Umbilical cord (tissue), 2 donors: Measurements from ENCODE around the gene CCZ1B. TPM values are rescaled to one million over a fixed set of nuclear protein-coding genes. Genes with fewer than 3 reads are reported as not detected.
"Not testable (repeated sequence)": the region's sequence is repeated elsewhere in the genome, so short reads cannot be mapped to it uniquely, and the experiment has no call there.

Experiments used
- DNase-seq: peaks from one replicate; pipeline ENCODE4 v3.0.0-alpha.2; 2015; ENCODE audit warnings: low spot score
- total RNA-seq: library from RNA; depleted of rRNA; stranded (reverse); fragments of >200 nt; gene quantifications from one replicate; pipeline ENCODE4 v1.2.3, GENCODE V29; 2014; ENCODE audit warnings: low replicate concordance; ENCODE audit not compliant: insufficient read depth

Gene CCZ1B
- total RNA-seq, 1 donor from 2014 or later: 75.4 TPM

DNA sequence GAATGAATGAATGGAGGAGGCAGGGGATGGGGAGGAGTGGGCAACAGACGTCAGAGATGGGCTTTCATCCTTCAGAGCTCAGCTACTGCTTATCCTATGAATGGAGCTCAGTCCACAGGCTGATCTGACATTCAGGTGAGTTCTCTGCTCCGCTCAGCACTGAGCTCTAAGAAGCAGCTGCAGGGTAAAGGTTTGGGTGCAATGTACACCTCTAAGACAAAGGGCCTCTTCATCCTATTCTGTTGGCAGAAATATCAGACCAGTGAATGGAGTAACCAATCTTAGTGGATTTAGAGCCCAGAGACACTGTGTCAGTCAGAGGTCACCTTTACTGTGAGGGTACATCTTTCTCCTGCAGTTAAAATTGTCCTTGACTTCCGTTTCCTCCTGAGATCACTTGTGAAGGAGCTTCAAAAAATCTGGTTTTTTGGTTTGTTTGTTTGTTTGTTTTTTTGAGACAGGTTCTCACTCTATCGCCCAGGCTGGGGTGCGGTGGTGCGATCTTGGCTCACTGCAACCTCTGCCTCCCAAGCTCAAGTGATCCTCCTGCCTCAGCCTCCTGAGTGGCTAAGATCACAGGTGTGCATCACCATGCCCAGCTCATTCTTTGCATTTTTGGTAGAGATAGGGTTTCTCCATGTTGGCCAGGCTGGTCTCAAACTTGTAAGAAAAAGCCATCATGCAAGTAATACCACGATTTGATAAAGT is 5.1 kb upstream of the CCZ1B start:
- no peak for DNase-seq

DNA sequence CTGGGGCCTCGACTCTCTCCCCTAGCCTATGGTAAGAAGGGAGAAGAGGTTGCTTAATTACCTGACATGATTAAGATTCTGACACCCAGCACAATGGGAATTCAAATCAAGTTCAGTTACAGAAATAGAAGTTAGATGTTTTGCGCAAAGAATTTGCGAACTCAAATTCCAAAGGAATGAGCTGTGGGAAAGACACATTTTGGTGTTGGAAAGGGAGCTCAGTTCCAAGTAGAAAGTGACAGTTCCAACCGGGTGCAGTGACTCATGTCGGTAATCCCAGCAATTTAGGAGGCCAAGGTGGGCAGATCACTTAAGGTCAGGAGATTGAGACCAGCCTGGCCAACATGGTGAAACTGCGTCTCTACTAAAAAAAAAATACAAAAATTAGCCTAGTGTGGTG is 4.0 kb upstream of the CCZ1B start:
- not testable (repeated sequence) for DNase-seq

DNA sequence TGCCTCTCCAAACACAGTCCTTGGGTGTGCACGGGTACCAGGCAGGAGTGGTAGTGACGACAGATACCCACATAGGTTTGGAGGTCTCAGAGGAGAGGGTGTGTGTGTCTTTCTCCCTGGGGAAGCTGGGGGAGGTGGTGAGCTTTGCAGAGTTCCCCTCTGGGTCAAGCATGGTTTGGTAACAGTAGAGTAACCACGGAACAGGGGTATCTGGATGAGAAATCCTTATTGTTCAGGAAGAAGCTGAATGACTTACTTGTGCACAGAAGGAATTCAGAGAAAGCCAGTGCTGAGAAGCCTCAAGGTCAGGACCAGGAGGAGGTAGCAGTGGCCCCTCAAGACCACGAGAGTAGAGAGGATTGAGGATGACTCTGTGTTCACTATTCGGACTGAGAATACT is 3.5 kb upstream of the CCZ1B start:
- not testable (repeated sequence) for DNase-seq

DNA sequence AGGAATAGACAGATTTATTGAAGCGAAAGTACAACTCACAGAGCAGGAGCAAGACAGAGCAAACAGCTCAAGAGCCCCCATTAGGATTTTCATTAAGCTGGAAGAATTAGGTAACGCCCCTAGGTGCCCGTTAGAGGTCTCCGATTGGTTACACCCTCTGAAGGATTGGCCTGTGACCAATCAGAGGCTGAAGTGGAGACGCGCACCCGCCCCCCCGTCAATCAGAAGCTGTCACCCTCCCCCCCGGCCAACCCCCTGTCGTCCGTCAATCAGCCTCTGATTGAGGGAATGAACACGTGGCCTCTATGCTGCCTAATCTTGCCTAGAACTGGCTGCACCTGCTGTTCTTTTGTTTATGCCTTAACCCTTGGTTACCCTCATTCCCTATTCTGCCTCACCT is 1.1 kb upstream of the CCZ1B start:
- not testable (repeated sequence) for DNase-seq

DNA sequence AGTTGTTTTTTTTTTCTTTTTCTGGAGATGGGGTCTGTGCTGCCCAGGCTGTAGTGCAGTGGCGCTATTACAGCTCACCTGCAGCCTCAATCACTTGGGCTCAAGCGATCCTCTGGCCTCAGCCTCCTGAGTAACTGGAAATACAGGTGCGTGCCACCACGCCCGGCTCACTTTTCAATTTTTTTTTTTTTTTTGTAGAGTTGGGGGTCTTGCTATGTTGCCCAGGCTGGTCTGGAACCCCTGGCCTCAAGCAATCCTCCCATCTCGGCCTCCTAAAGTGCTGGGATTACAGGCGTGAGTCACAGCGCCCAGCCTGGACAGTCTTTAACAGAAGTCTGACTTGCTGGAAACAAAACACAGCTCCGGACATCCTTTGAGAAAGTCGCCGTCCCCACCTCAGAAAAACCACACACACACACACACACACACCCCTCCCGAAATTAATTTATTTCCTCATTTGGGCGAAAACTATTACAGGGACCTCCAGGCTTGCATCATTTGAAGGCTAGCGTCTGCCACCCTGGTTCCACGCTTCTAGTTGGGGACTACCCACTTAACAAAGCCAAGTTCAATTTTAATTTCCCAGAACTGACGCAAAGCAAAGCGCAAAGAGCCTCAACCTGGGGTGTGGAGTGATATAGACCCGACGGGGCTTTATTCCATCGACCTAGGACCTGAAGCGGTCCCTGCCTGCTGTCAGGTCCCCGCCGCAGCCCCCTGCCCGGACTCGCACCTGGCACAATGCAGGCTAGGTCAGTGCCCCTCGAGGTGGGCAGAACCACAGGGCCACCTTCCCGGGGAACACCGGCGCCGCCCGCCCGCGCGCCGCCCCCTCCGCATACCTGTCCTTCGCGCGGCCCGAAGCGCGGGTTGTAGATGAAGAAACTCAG is 594 bp downstream of the CCZ1B start:
- not testable (repeated sequence) for DNase-seq

DNA sequence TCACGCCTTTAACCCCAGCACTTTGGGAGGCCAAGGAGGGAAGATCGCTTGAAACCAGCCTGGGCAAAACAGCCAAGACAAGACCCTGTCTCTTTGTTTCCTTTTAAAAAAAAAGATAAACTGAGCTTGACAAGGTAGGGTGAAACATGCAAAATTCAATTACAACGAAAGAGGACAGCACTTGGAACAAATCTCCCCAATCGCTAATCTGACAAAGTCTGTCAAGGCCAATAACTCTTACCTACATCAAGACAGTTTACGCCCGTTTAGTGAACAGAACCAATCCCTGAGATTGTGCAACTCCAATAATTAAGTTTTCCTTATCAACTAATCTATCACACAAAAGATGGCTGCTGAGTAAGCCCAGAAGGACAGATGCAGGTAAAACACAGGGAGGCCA is 4.5 kb downstream of the CCZ1B start:
- not testable (repeated sequence) for DNase-seq

DNA sequence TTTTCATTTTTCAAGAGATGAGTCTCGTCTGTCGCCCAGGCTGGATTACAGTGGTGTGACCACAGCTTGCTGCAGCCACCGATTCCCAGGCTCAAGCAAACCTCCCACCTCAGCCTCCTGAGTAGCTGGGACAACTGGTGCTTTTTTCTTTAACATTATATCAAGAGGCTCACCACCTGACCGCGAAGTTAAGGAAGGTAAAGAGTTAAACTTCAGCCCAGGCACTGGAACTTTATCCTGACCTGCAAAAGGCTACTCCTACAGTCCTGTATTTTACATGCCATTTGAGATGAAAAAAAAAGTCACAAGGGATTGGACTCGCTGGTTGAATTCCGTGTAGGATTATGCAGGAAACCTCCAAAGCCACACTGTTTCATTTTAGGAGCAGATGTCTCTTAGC is 10.6 kb downstream of the CCZ1B start:
- DNase-seq: not testable (repeated sequence)

DNA sequence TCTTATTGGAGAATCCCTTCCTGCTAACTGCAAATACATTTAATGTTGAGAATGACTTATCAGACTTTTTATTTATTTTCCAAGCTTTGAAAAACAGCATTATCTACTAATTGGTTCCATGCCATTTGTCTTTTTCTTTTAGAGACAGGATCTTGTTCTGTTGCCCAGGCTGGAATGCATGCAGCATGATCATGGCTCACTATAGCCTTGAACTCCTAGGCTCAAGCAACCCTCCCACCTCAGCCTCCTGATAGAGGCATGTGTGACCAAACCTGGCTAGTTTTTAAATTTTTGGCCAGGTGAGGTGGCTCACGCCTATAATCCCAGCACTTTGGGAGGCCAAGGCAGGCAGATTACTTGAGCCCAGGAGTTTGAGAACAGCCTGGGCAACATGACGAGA is 13.1 kb downstream of the CCZ1B start:
- not testable (repeated sequence) for DNase-seq

DNA sequence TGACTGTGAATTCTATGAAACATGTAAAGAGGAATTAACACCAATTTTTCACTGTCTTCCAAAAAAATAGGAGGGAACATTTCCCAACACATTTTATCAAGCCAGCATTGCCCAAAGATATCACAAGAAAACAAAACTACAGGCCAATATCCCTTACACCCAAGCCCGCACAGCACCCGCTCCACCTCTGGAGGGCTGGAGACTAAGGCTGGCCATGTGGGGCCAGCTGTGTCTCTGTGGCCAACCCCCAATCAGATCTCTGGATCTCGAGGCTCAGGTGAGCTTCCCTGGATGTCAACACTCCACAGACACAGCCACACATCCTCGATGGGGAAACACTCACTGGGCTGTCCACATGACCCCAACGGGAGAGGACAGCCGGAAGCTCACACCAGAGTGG is 18.1 kb downstream of the CCZ1B start:
- DNase-seq: not testable (repeated sequence)

DNA sequence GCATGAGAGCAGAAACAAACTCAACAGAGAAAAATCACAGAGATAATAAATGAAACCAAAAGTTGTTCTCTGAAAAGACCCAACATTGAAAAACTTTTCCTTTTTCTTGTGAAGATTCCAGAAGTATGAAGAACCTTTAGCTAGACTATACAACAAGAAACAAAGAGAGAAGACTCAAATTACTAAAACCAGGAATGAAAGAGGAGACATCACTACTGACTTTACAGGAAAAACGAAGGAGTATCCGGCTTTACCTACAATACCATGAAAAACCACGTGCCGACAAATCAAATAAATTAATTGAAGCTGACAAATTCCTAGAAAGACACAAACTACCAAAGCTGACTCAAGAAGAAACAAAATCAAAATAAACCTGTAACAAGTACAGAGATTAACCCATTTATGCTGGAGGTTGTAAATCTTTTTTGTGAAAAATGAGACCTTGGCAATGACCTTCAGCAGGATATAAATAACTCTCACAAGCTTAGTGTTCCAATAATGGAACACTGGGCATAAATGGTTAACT is 18.6 kb downstream of the CCZ1B start:
- not testable (repeated sequence) for DNase-seq

DNA sequence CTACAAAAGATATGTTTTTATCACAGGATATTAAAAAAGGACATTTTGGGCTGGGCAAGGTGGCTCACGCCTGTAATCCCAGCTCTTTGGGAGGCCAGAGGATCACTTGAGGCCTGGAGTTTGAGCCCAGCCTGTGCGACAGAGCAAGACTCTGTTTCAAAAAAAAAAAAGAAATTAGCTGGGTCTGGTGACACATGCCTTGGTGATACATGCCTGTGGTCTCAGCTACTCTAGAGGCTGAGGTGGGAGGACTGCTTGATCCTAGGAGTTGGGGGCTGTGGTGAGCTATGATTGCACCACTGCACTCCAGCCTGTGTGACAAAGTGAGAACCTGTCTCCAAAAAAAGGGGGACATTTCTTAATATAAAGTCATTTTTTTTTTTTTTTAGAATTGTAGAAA is 25.7 kb downstream of the CCZ1B start:
- DNase-seq: not testable (repeated sequence)

DNA sequence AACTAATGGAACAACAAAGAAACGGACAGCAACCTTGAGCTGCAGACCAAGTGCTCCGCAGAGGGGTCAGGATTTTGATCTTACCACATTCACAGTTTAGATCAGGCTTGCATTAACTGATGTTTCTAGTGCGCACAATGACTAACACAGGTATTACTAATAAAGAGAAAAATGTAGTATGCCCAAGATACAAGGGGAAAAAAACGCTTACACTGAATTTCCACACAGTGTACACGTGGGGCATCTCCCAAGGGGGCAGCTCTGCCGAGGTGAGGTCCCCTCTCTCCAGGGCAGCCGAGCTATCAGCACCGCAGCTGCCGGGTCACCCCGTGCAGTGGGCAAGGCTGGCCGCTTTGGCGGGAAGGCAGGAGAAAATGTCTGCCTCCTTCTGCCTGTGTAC is 26.2 kb downstream of the CCZ1B start:
- DNase-seq: not testable (repeated sequence)

DNA sequence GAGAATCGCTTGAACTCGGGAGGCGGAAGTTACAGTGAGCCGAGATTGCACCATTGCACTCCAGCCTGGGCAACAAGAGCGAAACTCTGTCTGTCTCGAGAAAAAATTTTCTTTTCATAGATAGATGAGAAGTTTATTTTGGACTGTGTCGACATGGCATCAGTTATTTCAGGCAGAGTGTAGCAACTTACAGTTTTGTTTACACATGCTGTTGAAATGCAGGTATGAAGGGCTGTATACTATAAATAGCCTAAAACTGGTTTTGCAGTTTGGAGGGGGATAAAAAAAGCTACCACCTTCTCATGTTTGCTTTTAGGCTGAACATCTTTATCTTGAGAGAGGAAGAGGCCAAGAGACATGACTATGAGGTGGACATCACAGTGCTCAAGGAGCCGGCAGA is 28.0 kb downstream of the CCZ1B start:
- DNase-seq: not testable (repeated sequence)

DNA sequence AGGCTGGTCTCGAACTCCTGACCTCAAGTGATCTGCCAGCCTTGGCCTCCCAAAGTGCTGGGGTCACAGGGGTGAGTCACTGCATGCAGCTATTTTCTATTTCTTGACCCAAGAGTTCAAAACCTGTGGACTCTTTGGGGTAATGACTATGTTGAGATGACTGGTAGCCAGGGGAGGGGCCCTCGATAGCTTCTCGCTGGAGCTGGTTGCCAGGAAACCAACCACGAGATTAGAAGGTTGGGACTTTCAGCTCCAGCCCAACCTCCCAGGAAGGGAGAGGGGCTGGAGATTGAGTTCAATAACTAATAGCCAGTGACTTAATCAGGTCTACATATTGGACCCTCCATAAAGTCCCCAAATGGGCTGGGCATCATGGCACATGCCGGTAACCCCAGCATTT is 28.9 kb downstream of the CCZ1B start:
- not testable (repeated sequence) for DNase-seq

DNA sequence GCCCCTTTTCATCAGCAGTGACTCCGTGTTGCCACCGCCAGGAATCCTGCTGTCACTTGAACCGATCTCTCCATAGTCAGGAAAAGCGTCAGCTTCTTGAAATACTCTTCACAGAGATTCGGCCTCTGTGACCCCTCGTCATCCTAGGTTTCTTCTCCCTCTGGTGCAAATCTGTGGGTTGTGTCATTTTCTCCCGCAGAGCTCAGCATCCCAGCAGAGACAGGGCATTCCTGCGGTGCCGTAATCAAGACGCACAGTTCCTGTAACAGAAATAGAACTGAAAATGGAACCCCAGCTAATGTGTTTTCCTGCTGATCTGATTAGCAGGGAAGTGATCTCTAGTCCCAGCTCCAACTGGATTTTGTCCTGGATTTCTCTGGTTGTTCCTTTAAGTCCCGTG is 31.8 kb downstream of the CCZ1B start:
- DNase-seq: not testable (repeated sequence)

DNA sequence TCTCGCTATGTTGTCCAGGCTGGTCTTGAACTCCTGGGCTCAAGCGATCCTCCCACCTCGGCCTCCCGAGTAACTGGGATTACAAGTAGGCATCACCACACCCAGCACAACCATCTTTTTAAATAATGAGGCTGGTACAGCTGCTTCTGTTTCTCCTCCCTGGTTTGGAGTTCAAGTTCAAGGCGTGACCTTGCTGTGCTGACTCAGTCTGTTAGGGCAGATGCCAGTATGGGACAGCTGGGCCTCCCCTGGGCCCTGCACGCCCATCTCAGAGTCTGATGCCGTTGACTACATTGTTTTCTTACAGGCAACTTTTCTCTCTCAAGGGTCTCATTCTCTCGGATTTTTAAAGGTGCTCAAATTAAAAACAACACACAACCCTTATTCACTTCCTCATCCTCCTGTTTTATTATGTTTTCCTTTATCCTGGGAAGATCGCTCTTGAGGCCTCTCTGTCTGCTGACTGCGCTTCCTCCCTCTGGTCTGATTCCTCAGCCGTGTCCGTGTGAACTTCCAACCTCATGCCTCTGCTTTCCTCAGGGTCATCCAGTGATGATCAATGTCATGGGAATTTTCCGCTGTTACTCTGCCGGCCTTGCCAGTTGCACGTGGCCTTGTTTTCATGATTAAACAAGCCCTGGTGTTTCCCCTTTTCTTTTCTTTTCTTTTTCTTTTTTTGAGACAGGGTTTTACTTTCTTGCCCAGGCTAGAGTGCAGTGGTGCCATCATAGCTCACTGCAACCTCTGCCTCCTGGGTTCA is 33.8 kb downstream of the CCZ1B start:
- not testable (repeated sequence) for DNase-seq

DNA sequence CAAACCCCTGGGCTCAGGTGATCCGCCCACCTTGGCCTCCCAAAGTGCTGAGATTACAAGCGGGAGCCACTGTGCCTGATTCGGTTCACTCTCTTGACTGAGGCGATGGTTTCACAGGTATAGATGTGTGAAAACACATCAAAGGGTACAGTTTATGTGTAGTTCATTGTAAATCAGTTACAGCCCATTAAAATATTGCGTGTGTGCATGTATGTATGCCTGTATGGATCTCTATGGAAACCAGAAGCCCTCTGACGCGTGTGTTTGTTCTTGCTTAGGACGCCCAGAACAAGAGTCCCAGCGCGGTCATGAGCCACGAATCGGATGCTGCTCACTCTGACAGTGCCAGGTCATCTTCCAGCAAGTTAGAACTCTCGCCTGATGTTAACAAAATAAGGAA is 36.7 kb downstream of the CCZ1B start:
- not testable (repeated sequence) for DNase-seq

DNA sequence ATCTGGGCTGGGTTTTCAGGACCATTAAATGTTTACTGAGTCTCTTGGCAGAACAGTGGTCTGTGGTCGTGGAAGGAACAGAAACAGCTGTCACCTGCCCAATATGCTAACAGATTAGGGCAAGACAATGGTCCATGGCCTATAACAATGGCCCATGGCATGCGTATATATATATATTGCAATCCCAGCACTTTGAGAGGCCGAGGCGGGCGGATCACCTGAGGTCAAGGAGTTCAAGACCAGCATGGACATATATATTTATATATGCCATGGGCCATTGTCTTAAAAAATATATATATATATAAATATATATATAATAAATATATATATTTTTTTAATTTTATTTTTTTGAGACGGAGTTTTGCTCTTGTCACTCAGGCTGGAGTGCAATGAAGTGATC is 44.5 kb downstream of the CCZ1B start:
- not testable (repeated sequence) for DNase-seq

DNA sequence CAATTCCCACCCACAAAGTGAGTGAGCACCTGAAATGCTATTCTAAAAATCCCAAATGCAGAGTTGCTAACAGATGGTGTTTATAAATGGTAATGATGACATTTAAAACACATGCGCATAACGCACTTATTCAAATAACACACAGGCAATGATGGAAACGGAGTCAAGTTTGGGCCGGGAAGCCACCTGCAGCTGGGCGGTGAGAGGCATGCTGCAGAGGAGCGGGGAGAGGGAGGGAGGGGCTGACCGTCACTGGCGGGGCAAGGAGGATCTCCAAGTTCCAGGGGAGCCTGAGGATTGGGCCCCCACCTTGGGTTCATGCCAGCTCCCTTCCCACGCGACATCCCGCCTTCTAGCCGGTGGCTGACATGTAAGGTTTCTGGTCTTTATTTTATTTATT is 64.9 kb downstream of the CCZ1B start:
- not testable (repeated sequence) for DNase-seq

DNA sequence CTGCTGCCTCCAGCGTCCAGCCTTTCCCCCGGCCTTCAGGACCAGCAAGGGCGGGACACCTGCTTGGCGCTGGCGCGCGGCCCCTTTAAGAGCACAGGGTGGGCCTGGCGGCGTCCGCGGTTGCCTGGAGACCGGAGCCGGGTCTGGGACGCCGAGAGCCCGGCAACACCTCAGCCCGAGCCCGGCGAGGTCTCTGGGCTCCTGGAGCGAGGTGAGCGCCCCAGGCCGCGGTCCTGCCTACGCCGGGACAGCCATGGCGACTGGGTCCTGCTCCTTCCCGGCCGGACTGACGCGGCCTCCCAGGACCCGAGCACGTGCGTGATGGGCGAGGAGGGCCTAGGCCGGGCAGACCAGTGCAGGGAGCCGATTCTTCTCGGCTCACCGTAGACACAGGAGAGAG is 72.1 kb downstream of the CCZ1B start, which contains the start of gene RSPH10B2:
RSPH10B2 (plus strand) TSS at position 140 of the 400 bp plus-strand sequence. CDS start 3,575 bp downstream, outside the sequence.
- not testable (repeated sequence) for DNase-seq

DNA sequence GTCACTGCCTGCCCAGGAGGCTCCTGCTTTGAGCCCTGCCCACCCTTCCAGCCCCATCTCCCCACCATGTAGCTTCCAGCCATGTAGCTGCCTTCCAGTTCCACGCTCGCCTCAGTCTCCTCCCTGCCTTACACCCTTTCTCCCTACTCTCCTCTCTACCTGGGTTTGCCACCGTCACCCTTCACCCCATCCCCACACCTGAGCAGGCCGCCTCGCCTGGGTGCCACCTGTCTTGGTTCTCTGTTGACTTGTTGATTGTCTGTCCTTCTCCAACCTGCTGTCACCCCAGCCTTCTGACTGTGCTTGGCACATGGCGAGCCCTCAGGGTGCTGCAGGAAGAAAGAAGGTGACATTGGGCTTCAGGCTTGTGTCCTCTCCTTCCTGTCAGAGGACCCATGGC is 75.9 kb downstream of the CCZ1B start:
- not testable (repeated sequence) for DNase-seq

DNA sequence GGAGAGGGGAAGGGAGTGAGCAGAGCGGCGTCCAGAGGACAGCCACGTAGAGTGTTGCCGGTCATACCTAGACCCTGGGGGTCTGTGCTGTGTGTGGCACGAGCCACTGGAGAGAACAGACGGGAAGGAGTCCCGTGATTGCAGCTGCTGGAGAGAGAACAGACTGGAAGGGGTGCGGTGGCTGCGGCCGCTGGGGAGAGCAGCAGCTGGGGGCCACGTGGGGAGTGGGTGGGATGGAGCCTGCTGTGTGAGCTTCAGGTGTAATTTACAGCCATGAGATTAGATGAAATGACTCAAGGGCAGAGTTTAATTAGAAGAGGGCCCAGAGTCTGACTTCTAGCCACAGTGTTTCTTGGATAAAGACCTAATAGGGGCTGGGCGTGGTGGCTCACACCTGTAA is 76.7 kb downstream of the CCZ1B start:
- not testable (repeated sequence) for DNase-seq
